Adrenal gland (tissue), 12 donors: Measurements from ENCODE around the gene VCP. TPM values are rescaled to one million over a fixed set of nuclear protein-coding genes. Genes with fewer than 3 reads are reported as not detected.
"Not testable (repeated sequence)": the region's sequence is repeated elsewhere in the genome, so short reads cannot be mapped to it uniquely, and the experiment has no call there.

Source experiments
- DNase-seq, 7 donors: peaks; one replicate each; pipeline ENCODE4 v3.0.0-alpha.2; 2019 to 2020
- H3K27ac ChIP-seq, 5 donors: fragments of 200-600 bp; sonication (generic) in 4 of 5; 1 replicate in 3 of 5; 2 replicates in 2 of 5; pipeline versions ENCODE4 v1.5.1 to v1.8.0; 2016 to 2020; ENCODE audit warnings: mild to moderate bottlenecking in 1 of 5
- H3K27me3 ChIP-seq: fragments of 200-600 bp; 2 replicates; pipeline ENCODE4 v1.8.0; 2021
- H3K36me3 ChIP-seq, 2 donors: fragments of 200-600 bp; replicated peaks in 1 of 2; 1 replicate in 1 of 2; 2 replicates in 1 of 2; pipeline versions ENCODE4 v1.5.1 to v1.8.0; 2018 to 2022
- H3K4me1 ChIP-seq, 2 donors: fragments of 200-600 bp; replicated peaks in 1 of 2; 1 replicate in 1 of 2; 2 replicates in 1 of 2; pipeline versions ENCODE4 v1.5.1 to v1.8.0; 2018 to 2021
- H3K4me3 ChIP-seq, 4 donors: fragments of 200-600 bp; sonication (generic) in 3 of 4; one replicate each; pipeline ENCODE4 v1.5.1; 2016 to 2018
- H3K9me3 ChIP-seq, 3 donors: fragments of 200-600 bp; sonication (generic) in 1 of 3; replicated peaks in 1 of 3; 1 replicate in 2 of 3; 2 replicates in 1 of 3; pipeline versions ENCODE4 v1.5.1 to v1.8.0; 2016 to 2021
- POLR2A ChIP-seq, 2 donors: fragments of 450-650 bp; IDR thresholded peaks; one replicate each; pipeline ENCODE4 v1.6.1; 2017; ENCODE audit warnings: antibody characterized with exemption in 2 of 2, mild to moderate bottlenecking in 2 of 2, moderate library complexity in 1 of 2
- WGBS, 4 donors: extraction: QIAGEN DNeasy Blood & Tissue Kit in 2 of 4; methylation state at CpG; one replicate each; pipeline versions ENCODE4 v1.1.5 to v1.1.7; 2013 to 2017; 5-methylcytosine and 5-hydroxymethylcytosine counted together
- intact Hi-C, 2 donors: fragments of 100-400 bp; cut with DNase I; formaldehyde crosslinking; loops; one replicate each; pipeline versions ENCODE4 v1.14.1 to v1.15.0; 2022 to 2023
- polyA plus RNA-seq, 3 donors: library from polyadenylated mRNA; stranded (reverse); fragments of 200-250 nt in 2 of 3; fragments of 350-450 nt in 1 of 3; fragmentation: Illumina TruSeq in 1 of 3; extraction: RNeasy Lipid Tissue Mini Kit (QIAGEN cat#74804) in 1 of 3; gene quantifications; one replicate each; pipeline ENCODE4 v1.2.3, GENCODE V29; 2013 to 2014
- total RNA-seq, 9 donors: library from RNA; depleted of rRNA in 4 of 9; stranded (reverse); fragments of >200 nt in 4 of 9; fragments of 120-200 nt in 1 of 9; fragmentation: NEBNext Ultra II Directional in 1 of 9; extraction: Animal tissue kit (Norgen Biotek cat#: 25700) in 1 of 9; gene quantifications; one replicate each; pipeline versions ENCODE4 v1.1.0 to v1.2.4, GENCODE V29; 2013 to 2023
- TF ChIP-seq, protein P1 (sequence below), 6 experiments: fragments of 450-650 bp in 4 of 6; fragments of 200-600 bp in 2 of 6; sonication (generic) in 1 of 6; IDR thresholded peaks; 1 replicate in 5 of 6; 2 replicates in 1 of 6; pipeline versions ENCODE4 v1.5.1 to v1.8.0; 2016 to 2021; ENCODE audit warnings: antibody characterized with exemption in 6 of 6, mild to moderate bottlenecking in 2 of 6, moderate library complexity in 1 of 6
- donor health status: healthy with polysubstance abuse.
- donor health status: Bipolar disorder and iron deficiency.
- donor health status: DM: yes; HTN: yes; CAD: no.
- donor health status: DM: no; HTN: no; CAD: no.
- donor health status: DM: no; HTN: no; CAD: no.
- donor health status: DM: yes; HTN: yes; CAD: no.

The VCP gene
- total and polyA plus RNA-seq, 12 donors = 65.1 to 555 (median 251) TPM

DNA sequence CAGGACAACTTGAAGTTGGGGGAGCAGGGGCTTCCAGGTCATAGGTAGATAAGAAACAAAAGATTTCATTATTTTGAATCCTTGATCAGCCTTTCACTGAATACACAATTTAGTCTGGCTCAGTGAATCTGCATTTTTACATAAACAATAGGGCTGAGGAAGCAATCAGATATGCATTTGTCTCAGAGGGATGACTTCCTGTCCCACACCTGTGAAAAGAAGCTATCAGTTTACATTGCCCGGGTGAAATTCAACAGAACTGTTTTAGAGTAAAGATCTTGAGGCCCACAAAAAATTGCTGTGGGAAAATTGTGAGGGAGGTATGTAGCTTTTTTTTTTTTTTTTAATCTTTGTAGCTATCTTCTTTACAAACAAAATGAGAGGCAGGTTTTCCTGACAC is 44.6 kb downstream of the VCP start:
- TF ChIP-seq POLR2A (IDR thresholded peaks at IDR 0.05) = no peak
- TF ChIP-seq, protein P1, sequence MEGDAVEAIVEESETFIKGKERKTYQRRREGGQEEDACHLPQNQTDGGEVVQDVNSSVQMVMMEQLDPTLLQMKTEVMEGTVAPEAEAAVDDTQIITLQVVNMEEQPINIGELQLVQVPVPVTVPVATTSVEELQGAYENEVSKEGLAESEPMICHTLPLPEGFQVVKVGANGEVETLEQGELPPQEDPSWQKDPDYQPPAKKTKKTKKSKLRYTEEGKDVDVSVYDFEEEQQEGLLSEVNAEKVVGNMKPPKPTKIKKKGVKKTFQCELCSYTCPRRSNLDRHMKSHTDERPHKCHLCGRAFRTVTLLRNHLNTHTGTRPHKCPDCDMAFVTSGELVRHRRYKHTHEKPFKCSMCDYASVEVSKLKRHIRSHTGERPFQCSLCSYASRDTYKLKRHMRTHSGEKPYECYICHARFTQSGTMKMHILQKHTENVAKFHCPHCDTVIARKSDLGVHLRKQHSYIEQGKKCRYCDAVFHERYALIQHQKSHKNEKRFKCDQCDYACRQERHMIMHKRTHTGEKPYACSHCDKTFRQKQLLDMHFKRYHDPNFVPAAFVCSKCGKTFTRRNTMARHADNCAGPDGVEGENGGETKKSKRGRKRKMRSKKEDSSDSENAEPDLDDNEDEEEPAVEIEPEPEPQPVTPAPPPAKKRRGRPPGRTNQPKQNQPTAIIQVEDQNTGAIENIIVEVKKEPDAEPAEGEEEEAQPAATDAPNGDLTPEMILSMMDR (IDR thresholded peaks at IDR 0.05) = no peak
- 68 to 84% (median 77%) methylated on average over 1 of the region's 1 CpG for WGBS, 4 donors
- H3K4me3 ChIP-seq = no peak overlapping the region
- peaks cover 12 to 18% of the 10 kb centered on the region in 2 donors for H3K4me1 ChIP-seq
- H3K36me3 ChIP-seq = peaks cover 0 to 6% of the 10 kb centered on the region in 2 donors
- H3K27ac ChIP-seq = peak overlapping the region in 2 of 5 donors; percentile 82 to 88
- no peaks in the 10 kb centered on the region for H3K27me3 ChIP-seq
- intact Hi-C loops = no loop called here
- no peaks in the 10 kb centered on the region for H3K9me3 ChIP-seq
- DNase-seq = no peak

DNA sequence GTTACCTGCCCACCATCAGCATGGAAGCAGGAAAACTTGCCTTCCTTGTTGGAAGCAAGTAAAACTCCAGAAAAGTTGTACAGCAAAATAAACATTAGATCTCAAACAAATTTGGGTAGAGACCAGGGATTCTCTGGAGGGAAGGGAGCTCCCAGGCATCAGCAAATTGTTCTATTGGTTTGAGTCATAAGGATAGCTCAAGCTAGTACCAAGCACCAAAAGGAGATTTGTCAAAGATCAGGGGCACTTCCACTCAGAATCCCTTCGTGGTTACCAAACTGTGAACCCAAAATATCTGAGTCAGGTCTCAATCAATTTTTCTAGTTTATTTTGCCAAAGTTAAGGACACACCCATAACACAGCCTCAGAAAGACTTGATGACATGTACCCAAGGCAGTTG is 45.1 kb downstream of the VCP start:
- DNase-seq = no peak
- Histone ChIP-seq H3K27ac (peak overlapping the region in 3 of 5 donors; percentile 82 to 88 (median 85)), H3K27me3 (no peaks in the 10 kb centered on the region), H3K36me3 (peaks cover 0 to 6% of the 10 kb centered on the region in 2 donors), H3K4me1 (peaks cover 12 to 18% of the 10 kb centered on the region in 2 donors), H3K9me3 (no peaks in the 10 kb centered on the region), H3K4me3 (no peak overlapping the region)
- intact Hi-C loops = no loop called here
- 25 to 46% (median 43%) methylated on average over 1 of the region's 1 CpG for WGBS, 4 donors
- no peak for TF ChIP-seq POLR2A (IDR thresholded peaks at IDR 0.05)
- TF ChIP-seq, protein P1 (IDR thresholded peaks at IDR 0.05) = no peak

DNA sequence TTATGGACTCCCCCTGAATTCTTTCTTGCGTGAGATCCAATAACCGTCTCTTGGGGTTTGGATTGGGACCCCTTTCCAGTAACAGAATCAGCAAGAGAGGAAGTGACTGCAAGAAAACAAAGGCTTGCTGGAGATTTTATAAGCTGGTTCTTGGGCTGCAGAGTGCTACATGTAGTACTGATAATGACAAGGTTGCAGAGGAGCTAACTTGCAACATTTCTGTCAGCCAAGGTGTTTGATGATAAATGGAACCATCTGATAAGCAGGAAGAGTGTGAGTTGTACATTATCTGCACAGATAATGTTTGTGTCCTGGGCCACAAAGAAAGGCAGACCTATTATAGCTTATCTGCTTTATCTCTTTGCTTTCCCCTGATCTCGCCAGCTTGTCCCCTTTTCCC is 45.8 kb downstream of the VCP start:
- Histone ChIP-seq H3K9me3 (no peaks in the 10 kb centered on the region), H3K4me3 (no peak overlapping the region), H3K27ac (peak overlapping the region; percentile 74 to 88 (median 82)), H3K36me3 (peaks cover 0 to 9% of the 10 kb centered on the region in 2 donors), H3K4me1 (peaks cover 12 to 18% of the 10 kb centered on the region in 2 donors), H3K27me3 (no peaks in the 10 kb centered on the region)
- 37 to 53% (median 41%) methylated on average over 3 of the region's 3 CpGs for WGBS, 4 donors
- DNase-seq = peak in 2 of 7 donors; percentile 30 to 43
- intact Hi-C loops = no loop called here
- TF ChIP-seq, protein P1 (IDR thresholded peaks at IDR 0.05) = no peak
- peak in 1 of 2 donors; percentile 4 for TF ChIP-seq POLR2A (IDR thresholded peaks at IDR 0.05)

DNA sequence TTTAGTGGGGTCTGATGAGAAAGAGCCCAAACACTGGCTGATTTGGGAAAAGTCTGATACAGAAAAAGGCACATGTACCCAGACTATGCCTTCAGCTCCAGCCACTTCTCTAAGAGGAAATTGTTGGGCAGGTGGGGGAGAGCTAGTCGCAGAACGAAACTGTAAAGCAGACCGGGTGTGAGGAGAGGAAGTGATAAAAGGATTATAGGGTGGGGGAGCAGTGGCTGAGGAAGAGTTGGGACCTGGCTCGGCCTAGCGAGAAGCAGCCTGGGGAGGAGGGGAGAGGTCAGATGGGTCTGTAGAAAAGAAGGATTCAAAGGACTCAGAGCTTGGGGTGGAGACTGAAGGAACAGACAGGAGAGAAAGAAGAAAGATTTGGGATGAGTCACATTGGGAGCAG is 49.0 kb downstream of the VCP start:
- DNase-seq, H3K9me3 ChIP-seq, intact Hi-C loops, H3K27me3 ChIP-seq, H3K36me3 ChIP-seq, H3K4me3 ChIP-seq, H3K27ac ChIP-seq: not testable (repeated sequence)
- H3K4me1 ChIP-seq = peaks cover 12 to 18% of the 10 kb centered on the region in 2 donors
- 59 to 77% (median 72%) methylated on average over 5 of the region's 5 CpGs for WGBS, 4 donors

DNA sequence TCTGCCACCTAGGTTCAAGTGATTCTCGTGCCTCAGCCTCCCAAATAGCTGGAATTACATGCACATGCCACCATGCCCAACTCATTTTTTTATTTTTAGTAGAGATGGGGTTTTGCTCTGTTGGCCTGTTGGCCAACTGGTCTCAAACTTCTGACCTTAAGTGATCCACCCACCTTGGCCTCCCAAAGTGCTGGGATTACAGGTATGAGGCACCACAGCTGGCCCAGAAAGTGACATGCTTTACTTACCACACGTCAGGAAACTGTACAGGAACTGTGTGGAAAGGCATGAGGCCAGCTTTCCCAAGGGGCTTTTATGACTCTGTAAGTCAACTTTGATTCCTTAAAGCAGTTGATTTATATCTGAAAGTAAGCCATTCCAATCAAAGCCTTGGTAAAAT is 57.9 kb downstream of the VCP start:
- 86 to 96% (median 90%) methylated on average over 2 of the region's 2 CpGs for WGBS, 4 donors
- H3K4me1 ChIP-seq = no peaks in the 10 kb centered on the region
- TF ChIP-seq, protein P1 (IDR thresholded peaks at IDR 0.05) = no peak
- TF ChIP-seq POLR2A (IDR thresholded peaks at IDR 0.05) = no peak
- no peak for DNase-seq
- peaks cover 0 to 5% (median 0%) of the 10 kb centered on the region in 3 donors for H3K9me3 ChIP-seq
- H3K27ac ChIP-seq = no peak overlapping the region
- no peaks in the 10 kb centered on the region for H3K27me3 ChIP-seq
- no peak overlapping the region for H3K4me3 ChIP-seq
- intact Hi-C loops = no loop called here
- peaks cover 0 to 14% of the 10 kb centered on the region in 2 donors for H3K36me3 ChIP-seq
